ENCODE data around the gene ABTB1. TPM values are rescaled to one million over a fixed set of nuclear protein-coding genes. Genes with fewer than 3 reads are reported as not detected.

Gene ABTB1
- total and polyA plus RNA-seq, 9 of the 15 experiments (the other 6 are each of a cell fraction or from before 2014, with no cell fraction given) = 0.04 to 2.3 (median 0.55) TPM; not detected in 1

DNA sequence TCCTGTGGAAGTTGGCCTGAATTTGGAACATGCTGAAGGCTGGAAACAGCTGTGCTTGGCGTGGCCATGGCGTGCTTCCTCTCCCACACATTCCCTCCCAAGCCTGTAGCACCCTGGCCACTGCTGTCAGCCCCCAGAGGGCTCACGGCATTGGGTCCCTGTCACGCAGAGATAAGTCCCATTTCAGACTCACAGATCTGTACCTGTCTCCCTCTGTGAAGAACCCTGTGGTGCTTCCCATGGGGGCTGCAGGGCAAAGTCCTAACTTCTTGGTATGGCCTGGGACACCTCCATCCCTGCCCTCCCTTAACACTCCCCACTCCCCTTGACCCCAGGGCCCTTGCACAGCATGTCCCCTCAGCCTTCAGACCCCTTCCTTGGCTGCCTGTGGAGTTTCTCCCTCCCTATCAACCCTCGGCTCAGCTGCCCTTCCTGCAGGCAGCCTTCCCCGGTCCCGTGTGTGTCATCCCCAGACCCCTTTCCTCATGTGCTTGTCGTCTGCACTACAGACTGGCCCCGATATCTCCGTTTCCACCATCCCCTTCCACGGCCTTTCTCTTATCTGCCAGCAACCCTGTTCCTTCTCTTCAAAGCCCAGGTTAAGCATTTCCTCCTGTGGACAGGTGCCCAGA, 28.6 kb downstream of the ABTB1 start (continued):
- TF ChIP-seq, protein P1, sequence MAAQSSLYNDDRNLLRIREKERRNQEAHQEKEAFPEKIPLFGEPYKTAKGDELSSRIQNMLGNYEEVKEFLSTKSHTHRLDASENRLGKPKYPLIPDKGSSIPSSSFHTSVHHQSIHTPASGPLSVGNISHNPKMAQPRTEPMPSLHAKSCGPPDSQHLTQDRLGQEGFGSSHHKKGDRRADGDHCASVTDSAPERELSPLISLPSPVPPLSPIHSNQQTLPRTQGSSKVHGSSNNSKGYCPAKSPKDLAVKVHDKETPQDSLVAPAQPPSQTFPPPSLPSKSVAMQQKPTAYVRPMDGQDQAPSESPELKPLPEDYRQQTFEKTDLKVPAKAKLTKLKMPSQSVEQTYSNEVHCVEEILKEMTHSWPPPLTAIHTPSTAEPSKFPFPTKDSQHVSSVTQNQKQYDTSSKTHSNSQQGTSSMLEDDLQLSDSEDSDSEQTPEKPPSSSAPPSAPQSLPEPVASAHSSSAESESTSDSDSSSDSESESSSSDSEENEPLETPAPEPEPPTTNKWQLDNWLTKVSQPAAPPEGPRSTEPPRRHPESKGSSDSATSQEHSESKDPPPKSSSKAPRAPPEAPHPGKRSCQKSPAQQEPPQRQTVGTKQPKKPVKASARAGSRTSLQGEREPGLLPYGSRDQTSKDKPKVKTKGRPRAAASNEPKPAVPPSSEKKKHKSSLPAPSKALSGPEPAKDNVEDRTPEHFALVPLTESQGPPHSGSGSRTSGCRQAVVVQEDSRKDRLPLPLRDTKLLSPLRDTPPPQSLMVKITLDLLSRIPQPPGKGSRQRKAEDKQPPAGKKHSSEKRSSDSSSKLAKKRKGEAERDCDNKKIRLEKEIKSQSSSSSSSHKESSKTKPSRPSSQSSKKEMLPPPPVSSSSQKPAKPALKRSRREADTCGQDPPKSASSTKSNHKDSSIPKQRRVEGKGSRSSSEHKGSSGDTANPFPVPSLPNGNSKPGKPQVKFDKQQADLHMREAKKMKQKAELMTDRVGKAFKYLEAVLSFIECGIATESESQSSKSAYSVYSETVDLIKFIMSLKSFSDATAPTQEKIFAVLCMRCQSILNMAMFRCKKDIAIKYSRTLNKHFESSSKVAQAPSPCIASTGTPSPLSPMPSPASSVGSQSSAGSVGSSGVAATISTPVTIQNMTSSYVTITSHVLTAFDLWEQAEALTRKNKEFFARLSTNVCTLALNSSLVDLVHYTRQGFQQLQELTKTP (IDR thresholded peaks at IDR 0.05; ENCODE audit: low read depth in 1 of 2, partially characterized antibody in 2 of 2) = no peak
- no peak for TF ChIP-seq NELFE (IDR thresholded peaks at IDR 0.05; ENCODE audit: insufficient read depth, insufficient read length)
- peak; percentile 36; the same call in 1 of the 2 replicates for TF ChIP-seq CXXC5 (CRISPR knock-in tag; IDR thresholded peaks at IDR 0.05)
- TF ChIP-seq ETV5 (CRISPR knock-in tag; IDR thresholded peaks at IDR 0.05; ENCODE audit: low read depth) = no peak
- TF ChIP-seq, protein P2, sequence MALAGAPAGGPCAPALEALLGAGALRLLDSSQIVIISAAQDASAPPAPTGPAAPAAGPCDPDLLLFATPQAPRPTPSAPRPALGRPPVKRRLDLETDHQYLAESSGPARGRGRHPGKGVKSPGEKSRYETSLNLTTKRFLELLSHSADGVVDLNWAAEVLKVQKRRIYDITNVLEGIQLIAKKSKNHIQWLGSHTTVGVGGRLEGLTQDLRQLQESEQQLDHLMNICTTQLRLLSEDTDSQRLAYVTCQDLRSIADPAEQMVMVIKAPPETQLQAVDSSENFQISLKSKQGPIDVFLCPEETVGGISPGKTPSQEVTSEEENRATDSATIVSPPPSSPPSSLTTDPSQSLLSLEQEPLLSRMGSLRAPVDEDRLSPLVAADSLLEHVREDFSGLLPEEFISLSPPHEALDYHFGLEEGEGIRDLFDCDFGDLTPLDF (CRISPR knock-in tag; IDR thresholded peaks at IDR 0.05) = no peak
- no peak for TF ChIP-seq HNRNPL (IDR thresholded peaks at IDR 0.05; ENCODE audit: low read depth, low read length)
- TF ChIP-seq ZBTB8A (IDR thresholded peaks at IDR 0.05; ENCODE audit: partially characterized antibody) = no peak
- TF ChIP-seq, protein P3, sequence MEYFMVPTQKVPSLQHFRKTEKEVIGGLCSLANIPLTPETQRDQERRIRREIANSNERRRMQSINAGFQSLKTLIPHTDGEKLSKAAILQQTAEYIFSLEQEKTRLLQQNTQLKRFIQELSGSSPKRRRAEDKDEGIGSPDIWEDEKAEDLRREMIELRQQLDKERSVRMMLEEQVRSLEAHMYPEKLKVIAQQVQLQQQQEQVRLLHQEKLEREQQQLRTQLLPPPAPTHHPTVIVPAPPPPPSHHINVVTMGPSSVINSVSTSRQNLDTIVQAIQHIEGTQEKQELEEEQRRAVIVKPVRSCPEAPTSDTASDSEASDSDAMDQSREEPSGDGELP (CRISPR knock-in tag; IDR thresholded peaks at IDR 0.05; ENCODE audit: borderline replicate concordance) = peak; percentile 62; the same call in 1 of the 2 replicates
- peak; percentile 51 for TF ChIP-seq DACH1 (IDR thresholded peaks at IDR 0.05; ENCODE audit: partially characterized antibody)
- TF ChIP-seq NCOA6 (IDR thresholded peaks at IDR 0.05) = no peak
- peak; percentile 62 for TF ChIP-seq CBFA2T3 (IDR thresholded peaks at IDR 0.05)
- no peak for TF ChIP-seq NCOR1 (IDR thresholded peaks at IDR 0.05)
- TF ChIP-seq, protein P4, sequence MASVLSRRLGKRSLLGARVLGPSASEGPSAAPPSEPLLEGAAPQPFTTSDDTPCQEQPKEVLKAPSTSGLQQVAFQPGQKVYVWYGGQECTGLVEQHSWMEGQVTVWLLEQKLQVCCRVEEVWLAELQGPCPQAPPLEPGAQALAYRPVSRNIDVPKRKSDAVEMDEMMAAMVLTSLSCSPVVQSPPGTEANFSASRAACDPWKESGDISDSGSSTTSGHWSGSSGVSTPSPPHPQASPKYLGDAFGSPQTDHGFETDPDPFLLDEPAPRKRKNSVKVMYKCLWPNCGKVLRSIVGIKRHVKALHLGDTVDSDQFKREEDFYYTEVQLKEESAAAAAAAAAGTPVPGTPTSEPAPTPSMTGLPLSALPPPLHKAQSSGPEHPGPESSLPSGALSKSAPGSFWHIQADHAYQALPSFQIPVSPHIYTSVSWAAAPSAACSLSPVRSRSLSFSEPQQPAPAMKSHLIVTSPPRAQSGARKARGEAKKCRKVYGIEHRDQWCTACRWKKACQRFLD (CRISPR knock-in tag; IDR thresholded peaks at IDR 0.05) = no peak
- no peak for TF ChIP-seq CC2D1A (IDR thresholded peaks at IDR 0.05)
- TF ChIP-seq CBFA2T2 (conservative IDR thresholded peaks at IDR 0.05) = peak; percentile 25; the same call in 1 of the 2 replicates

All from K562 (cell line).